WTC11 (cell line): ENCODE data around the gene MATR3. TPM values are rescaled to one million over a fixed set of nuclear protein-coding genes. Genes with fewer than 3 reads are reported as not detected.

ENCODE experiments used
- ATAC-seq: fragments of 200-7000 bp; cut with Tn5 transposase; 2 replicates; pipeline ENCODE4 v1.10.0; 2021; ENCODE audit warnings: mild to moderate bottlenecking, moderate library complexity
- CTCF ChIA-PET: fragments of 300-600 bp; sonication (Branson Sonifier 250); formaldehyde crosslinking; loops from one replicate; lab custom pipeline; 2021; ENCODE audit warnings: antibody characterized with exemption; lab: Charles Lee
- POLR2A ChIA-PET: fragments of 350-600 bp; sonication (Branson Sonifier 250); formaldehyde crosslinking; loops from one replicate; lab custom pipeline; 2021; ENCODE audit warnings: antibody characterized with exemption; lab: Charles Lee
- DNase-seq: peaks from one replicate; pipeline ENCODE4 v3.0.0; 2021; ENCODE audit warnings: low spot score
- H3K27ac Mint-ChIP-seq: 2 replicates; pipeline ENCODE4 v1.8.0; 2021; ENCODE audit warnings: mixed read lengths
- H3K27me3 Mint-ChIP-seq: 2 replicates; pipeline ENCODE4 v1.8.0; 2021; ENCODE audit warnings: low read depth, mild to moderate bottlenecking, moderate library complexity, mixed read lengths
- H3K36me3 Mint-ChIP-seq: 2 replicates; pipeline ENCODE4 v1.8.0; 2021; ENCODE audit warnings: mixed read lengths
- H3K4me1 Mint-ChIP-seq: 2 replicates; pipeline ENCODE4 v1.8.0; 2022; ENCODE audit warnings: mixed read lengths
- H3K4me3 Mint-ChIP-seq: 2 replicates; pipeline ENCODE4 v1.8.0; 2021; ENCODE audit warnings: mild to moderate bottlenecking, moderate library complexity, mixed read lengths
- H3K9me3 Mint-ChIP-seq: 2 replicates; pipeline ENCODE4 v1.8.0; 2021; ENCODE audit warnings: mixed read lengths
- ATF1 ChIP-seq: sonication (generic); formaldehyde crosslinking; IDR thresholded peaks from 2 replicates; pipeline ENCODE4 v1.8.1; 2023; ENCODE audit warnings: mild to moderate bottlenecking, moderate library complexity, missing genetic modification reagents
- CREM ChIP-seq: sonication (generic); formaldehyde crosslinking; IDR thresholded peaks from 2 replicates; pipeline ENCODE4 v1.8.1; 2022; ENCODE audit warnings: mild to moderate bottlenecking, missing genetic modification reagents, moderate library complexity
- FOXK1 ChIP-seq: sonication (generic); formaldehyde crosslinking; IDR thresholded peaks from 2 replicates; pipeline ENCODE4 v1.8.0; 2022; ENCODE audit warnings: mild to moderate bottlenecking, moderate library complexity, missing genetic modification reagents
- KAT7 ChIP-seq: sonication (generic); formaldehyde crosslinking; IDR thresholded peaks from 2 replicates; pipeline ENCODE4 v1.8.1; 2023; ENCODE audit warnings: missing genetic modification reagents, mild to moderate bottlenecking, borderline replicate concordance
- NFATC4 ChIP-seq: fragments of 250-450 bp; sonication (Bioruptor Pico); IDR thresholded peaks from 2 replicates; pipeline ENCODE4 v1.9.0; 2021; ENCODE audit warnings: mild to moderate bottlenecking
- RELA ChIP-seq: sonication (generic); formaldehyde crosslinking; IDR thresholded peaks from 2 replicates; pipeline ENCODE4 v1.8.1; 2022; ENCODE audit warnings: missing genetic modification reagents, mild to moderate bottlenecking, borderline replicate concordance
- TEAD1 ChIP-seq: sonication (generic); formaldehyde crosslinking; IDR thresholded peaks from 2 replicates; pipeline ENCODE4 v1.8.0; 2022; ENCODE audit warnings: mild to moderate bottlenecking, missing genetic modification reagents
- TEAD4 ChIP-seq: sonication (generic); formaldehyde crosslinking; IDR thresholded peaks from 2 replicates; pipeline ENCODE4 v1.8.0; 2022; ENCODE audit warnings: mild to moderate bottlenecking, missing genetic modification reagents
- ZNF263 ChIP-seq: sonication (generic); formaldehyde crosslinking; IDR thresholded peaks from 2 replicates; pipeline ENCODE4 v1.8.1; 2022; ENCODE audit warnings: low read depth, mild to moderate bottlenecking, moderate library complexity, missing genetic modification reagents
- ZNF416 ChIP-seq: fragments of 250-450 bp; sonication (Bioruptor Pico); IDR thresholded peaks from 2 replicates; pipeline ENCODE4 v1.9.0; 2021; ENCODE audit warnings: mild to moderate bottlenecking, inconsistent platforms
- total RNA-seq: library from RNA; stranded (reverse); gene quantifications from 3 replicates; pipeline ENCODE4 v1.2.3, GENCODE V29; 2021
- TF ChIP-seq, protein P1 (sequence below): fragments of 250-450 bp; sonication (Bioruptor Pico); IDR thresholded peaks from 2 replicates; pipeline ENCODE4 v1.9.0; 2021; ENCODE audit warnings: mild to moderate bottlenecking
- TF ChIP-seq, protein P2 (sequence below): sonication (generic); formaldehyde crosslinking; IDR thresholded peaks from 2 replicates; pipeline ENCODE4 v1.8.0; 2022; ENCODE audit warnings: mild to moderate bottlenecking, missing genetic modification reagents
- TF ChIP-seq, protein P3 (sequence below): sonication (generic); formaldehyde crosslinking; IDR thresholded peaks from 2 replicates; pipeline ENCODE4 v1.8.0; 2023; ENCODE audit warnings: mild to moderate bottlenecking, missing genetic modification reagents
- TF ChIP-seq, protein P4 (sequence below): sonication (generic); formaldehyde crosslinking; IDR thresholded peaks from 2 replicates; pipeline ENCODE4 v1.8.1; 2022; ENCODE audit warnings: low read depth, missing genetic modification reagents, borderline replicate concordance
- TF ChIP-seq, protein P5 (sequence below): sonication (generic); formaldehyde crosslinking; IDR thresholded peaks from 2 replicates; pipeline ENCODE4 v1.8.0; 2022; ENCODE audit warnings: mild to moderate bottlenecking, missing genetic modification reagents
- TF ChIP-seq, protein P6 (sequence below): sonication (generic); formaldehyde crosslinking; IDR thresholded peaks from 2 replicates; pipeline ENCODE4 v1.8.0; 2022; ENCODE audit warnings: mild to moderate bottlenecking, missing genetic modification reagents

Gene MATR3
- total RNA-seq, 1 experiment from 2014 or later = 290 TPM

DNA sequence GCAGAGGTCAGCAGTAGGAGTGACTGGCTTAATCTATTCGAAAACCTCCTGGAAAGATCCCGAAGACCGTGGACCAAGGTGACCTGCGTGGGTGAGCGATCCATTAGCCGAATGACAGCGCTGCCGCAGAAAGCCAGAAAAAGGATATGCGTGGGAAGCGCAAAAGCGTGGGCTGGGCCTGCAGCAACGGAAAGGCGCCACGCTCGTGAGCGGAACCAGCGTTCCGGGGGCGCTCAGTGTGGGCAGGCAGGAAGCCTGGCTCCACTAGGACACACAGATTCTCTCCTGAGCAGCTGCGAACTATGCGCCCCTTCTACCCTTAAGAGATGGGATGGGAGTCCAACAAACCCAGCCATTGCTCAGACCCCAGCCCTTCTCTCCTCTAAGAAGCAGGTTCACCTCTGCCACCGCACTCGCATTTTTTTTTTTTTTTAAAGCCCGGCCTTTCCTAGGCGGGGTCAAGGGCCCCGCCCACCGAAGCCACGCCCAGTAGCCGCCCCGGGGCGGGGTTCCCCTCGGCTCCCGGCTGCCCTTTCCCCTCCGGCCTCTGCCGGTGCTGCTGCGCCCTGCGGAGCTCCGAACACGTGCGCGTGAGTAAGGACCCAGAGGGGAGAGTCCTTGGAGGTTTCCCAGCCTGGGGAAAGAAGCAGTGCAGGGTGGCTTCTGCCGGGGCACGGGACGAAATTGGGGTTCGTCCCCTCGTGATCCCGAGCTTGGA lies 19.8 kb upstream of the MATR3 start (continued):
- 0 out of 2 replicates have a peak, but pooled peaks have one; percentile 80 for TF ChIP-seq KAT7 (CRISPR knock-in tag)
- TF ChIP-seq, protein P1, sequence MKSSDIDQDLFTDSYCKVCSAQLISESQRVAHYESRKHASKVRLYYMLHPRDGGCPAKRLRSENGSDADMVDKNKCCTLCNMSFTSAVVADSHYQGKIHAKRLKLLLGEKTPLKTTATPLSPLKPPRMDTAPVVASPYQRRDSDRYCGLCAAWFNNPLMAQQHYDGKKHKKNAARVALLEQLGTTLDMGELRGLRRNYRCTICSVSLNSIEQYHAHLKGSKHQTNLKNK = no peak
- TF ChIP-seq TEAD4 (CRISPR knock-in tag) = 0 out of 2 replicates have a peak, but pooled peaks have one; percentile 6
- TF ChIP-seq, protein P2, sequence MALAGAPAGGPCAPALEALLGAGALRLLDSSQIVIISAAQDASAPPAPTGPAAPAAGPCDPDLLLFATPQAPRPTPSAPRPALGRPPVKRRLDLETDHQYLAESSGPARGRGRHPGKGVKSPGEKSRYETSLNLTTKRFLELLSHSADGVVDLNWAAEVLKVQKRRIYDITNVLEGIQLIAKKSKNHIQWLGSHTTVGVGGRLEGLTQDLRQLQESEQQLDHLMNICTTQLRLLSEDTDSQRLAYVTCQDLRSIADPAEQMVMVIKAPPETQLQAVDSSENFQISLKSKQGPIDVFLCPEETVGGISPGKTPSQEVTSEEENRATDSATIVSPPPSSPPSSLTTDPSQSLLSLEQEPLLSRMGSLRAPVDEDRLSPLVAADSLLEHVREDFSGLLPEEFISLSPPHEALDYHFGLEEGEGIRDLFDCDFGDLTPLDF (CRISPR knock-in tag) = 0 out of 2 replicates have a peak, but pooled peaks have one; percentile 31
- peak; percentile 78; the same call in 1 of the 2 replicates for TF ChIP-seq TEAD1
- TF ChIP-seq, protein P3, sequence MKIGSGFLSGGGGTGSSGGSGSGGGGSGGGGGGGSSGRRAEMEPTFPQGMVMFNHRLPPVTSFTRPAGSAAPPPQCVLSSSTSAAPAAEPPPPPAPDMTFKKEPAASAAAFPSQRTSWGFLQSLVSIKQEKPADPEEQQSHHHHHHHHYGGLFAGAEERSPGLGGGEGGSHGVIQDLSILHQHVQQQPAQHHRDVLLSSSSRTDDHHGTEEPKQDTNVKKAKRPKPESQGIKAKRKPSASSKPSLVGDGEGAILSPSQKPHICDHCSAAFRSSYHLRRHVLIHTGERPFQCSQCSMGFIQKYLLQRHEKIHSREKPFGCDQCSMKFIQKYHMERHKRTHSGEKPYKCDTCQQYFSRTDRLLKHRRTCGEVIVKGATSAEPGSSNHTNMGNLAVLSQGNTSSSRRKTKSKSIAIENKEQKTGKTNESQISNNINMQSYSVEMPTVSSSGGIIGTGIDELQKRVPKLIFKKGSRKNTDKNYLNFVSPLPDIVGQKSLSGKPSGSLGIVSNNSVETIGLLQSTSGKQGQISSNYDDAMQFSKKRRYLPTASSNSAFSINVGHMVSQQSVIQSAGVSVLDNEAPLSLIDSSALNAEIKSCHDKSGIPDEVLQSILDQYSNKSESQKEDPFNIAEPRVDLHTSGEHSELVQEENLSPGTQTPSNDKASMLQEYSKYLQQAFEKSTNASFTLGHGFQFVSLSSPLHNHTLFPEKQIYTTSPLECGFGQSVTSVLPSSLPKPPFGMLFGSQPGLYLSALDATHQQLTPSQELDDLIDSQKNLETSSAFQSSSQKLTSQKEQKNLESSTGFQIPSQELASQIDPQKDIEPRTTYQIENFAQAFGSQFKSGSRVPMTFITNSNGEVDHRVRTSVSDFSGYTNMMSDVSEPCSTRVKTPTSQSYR (CRISPR knock-in tag) = peak; percentile 54; the same call in 1 of the 2 replicates
- peak; percentile 74; the same call in 1 of the 2 replicates for TF ChIP-seq RELA (CRISPR knock-in tag)
- TF ChIP-seq, protein P4, sequence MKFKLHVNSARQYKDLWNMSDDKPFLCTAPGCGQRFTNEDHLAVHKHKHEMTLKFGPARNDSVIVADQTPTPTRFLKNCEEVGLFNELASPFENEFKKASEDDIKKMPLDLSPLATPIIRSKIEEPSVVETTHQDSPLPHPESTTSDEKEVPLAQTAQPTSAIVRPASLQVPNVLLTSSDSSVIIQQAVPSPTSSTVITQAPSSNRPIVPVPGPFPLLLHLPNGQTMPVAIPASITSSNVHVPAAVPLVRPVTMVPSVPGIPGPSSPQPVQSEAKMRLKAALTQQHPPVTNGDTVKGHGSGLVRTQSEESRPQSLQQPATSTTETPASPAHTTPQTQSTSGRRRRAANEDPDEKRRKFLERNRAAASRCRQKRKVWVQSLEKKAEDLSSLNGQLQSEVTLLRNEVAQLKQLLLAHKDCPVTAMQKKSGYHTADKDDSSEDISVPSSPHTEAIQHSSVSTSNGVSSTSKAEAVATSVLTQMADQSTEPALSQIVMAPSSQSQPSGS (CRISPR knock-in tag) = no peak
- TF ChIP-seq ZNF416 (CRISPR knock-in tag) = 0 out of 2 replicates have a peak, but pooled peaks have one; percentile 59
- TF ChIP-seq ZNF263 (CRISPR knock-in tag) = no peak
- peak; percentile 57; the same call in 1 of the 2 replicates for TF ChIP-seq FOXK1 (CRISPR knock-in tag)

DNA sequence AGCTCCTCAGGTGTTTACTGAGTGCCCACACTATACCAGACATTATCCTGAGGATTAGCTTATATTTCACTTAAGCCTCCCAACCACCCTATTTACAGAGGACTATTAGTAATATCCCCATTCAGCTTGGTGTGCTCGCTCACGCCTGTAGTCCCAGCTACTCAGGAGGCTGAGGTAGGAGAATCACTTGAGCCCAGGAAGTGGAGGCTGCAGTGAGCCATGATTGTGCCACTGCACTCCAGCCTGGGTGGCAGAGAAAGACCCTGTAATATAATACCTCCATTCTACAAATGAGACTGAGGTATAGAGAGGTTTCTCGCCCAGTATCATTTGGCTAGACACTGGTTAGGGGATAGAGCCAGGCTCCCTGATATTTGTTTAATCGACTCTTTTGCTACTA lies 18.0 kb upstream of the MATR3 start:
- ChIA-PET POLR2A (interaction anchor here (0.6 to 2.8 kb wide), 5 partner anchors 17 to 127 kb away, joined by 3 to 15 read pairs (median 4); partner anchors contain the start of genes MATR3, PAIP2 and SIL1), CTCF (no interaction called here)
- no peaks in the 10 kb centered on the region for H3K27me3 Mint-ChIP-seq
- peak overlapping the region; percentile 96 for H3K4me3 Mint-ChIP-seq
- no peaks in the 10 kb centered on the region for H3K9me3 Mint-ChIP-seq
- DNase-seq = no peak
- no peak for TF ChIP-seq TEAD4 (CRISPR knock-in tag)
- TF ChIP-seq ATF1 (CRISPR knock-in tag) = 0 out of 2 replicates have a peak, but pooled peaks have one; percentile 50
- 0 out of 2 replicates have a peak, but pooled peaks have one; percentile 34 for TF ChIP-seq CREM (CRISPR knock-in tag)
- H3K27ac Mint-ChIP-seq = peak overlapping the region; percentile 96
- ATAC-seq = no peak
- peaks cover 60% of the 10 kb centered on the region for H3K36me3 Mint-ChIP-seq
- peaks cover 56% of the 10 kb centered on the region for H3K4me1 Mint-ChIP-seq

DNA sequence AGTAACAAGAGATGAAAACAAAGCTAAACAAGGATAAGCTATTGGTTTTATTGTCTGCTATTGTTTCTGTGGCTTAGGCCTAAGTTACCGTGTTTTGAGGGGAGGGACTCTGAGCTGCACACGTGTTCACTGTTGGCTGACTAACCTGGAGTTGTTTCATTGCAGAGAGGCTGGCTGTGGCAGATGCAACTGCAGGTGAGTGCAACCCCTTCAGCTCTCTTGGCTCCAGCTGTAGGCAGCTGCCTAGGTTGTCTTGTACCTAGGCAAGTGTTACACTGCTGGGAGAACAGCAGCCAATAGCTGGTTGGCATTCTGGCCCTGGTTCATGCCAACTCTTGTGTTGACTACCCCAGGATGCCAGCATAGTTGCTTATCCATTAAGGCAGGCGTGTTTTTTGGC lies 17.6 kb upstream of the MATR3 start:
- Mint-ChIP-seq H3K9me3 (no peaks in the 10 kb centered on the region), H3K4me3 (peak overlapping the region; percentile 96), H3K27me3 (no peaks in the 10 kb centered on the region)
- ChIA-PET CTCF (interaction anchor here (0.9 kb wide), 1 partner anchor 92 kb away, joined by 3 read pairs; no protein-coding TSS in a partner anchor), POLR2A (interaction anchor here (0.6 to 2.8 kb wide), 5 partner anchors 16 to 126 kb away, joined by 3 to 15 read pairs (median 4); partner anchors contain the start of genes MATR3, PAIP2 and SIL1)
- ATAC-seq = no peak
- no peak for TF ChIP-seq NFATC4 (CRISPR knock-in tag)
- TF ChIP-seq, protein P5, sequence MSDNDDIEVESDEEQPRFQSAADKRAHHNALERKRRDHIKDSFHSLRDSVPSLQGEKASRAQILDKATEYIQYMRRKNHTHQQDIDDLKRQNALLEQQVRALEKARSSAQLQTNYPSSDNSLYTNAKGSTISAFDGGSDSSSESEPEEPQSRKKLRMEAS (CRISPR knock-in tag) = no peak
- TF ChIP-seq, protein P6, sequence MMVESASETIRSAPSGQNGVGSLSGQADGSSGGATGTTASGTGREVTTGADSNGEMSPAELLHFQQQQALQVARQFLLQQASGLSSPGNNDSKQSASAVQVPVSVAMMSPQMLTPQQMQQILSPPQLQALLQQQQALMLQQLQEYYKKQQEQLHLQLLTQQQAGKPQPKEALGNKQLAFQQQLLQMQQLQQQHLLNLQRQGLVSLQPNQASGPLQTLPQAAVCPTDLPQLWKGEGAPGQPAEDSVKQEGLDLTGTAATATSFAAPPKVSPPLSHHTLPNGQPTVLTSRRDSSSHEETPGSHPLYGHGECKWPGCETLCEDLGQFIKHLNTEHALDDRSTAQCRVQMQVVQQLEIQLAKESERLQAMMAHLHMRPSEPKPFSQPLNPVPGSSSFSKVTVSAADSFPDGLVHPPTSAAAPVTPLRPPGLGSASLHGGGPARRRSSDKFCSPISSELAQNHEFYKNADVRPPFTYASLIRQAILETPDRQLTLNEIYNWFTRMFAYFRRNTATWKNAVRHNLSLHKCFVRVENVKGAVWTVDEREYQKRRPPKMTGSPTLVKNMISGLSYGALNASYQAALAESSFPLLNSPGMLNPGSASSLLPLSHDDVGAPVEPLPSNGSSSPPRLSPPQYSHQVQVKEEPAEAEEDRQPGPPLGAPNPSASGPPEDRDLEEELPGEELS = peak; percentile 22; the same call in 1 of the 2 replicates
- TF ChIP-seq, all 79 proteins: peak for 1
- H3K36me3 Mint-ChIP-seq = peaks cover 64% of the 10 kb centered on the region
- H3K4me1 Mint-ChIP-seq = peaks cover 59% of the 10 kb centered on the region
- no peak for DNase-seq
- H3K27ac Mint-ChIP-seq = peak overlapping the region; percentile 96
